Liver (tissue), 9 donors: Measurements from ENCODE around the gene ABCC2. TPM values are rescaled to one million over a fixed set of nuclear protein-coding genes. Genes with fewer than 3 reads are reported as not detected.
"Not testable (repeated sequence)": the region's sequence is repeated elsewhere in the genome, so short reads cannot be mapped to it uniquely, and the experiment has no call there.

ENCODE experiments used
- DNase-seq: peaks from one replicate; pipeline ENCODE4 v3.0.0-alpha.2; 2017; ENCODE audit warnings: low spot score
- H3K27ac ChIP-seq, 2 donors: one replicate each; pipeline ENCODE4 v1.7.0; 2013; ENCODE audit warnings: inconsistent platforms in 2 of 2, low read length in 2 of 2, control low read depth in 1 of 2, low read depth in 1 of 2, mild to moderate bottlenecking in 1 of 2
- H3K27me3 ChIP-seq, 4 donors: one replicate each; pipeline versions ENCODE4 v1.6.1 to v1.7.0; 2013; ENCODE audit warnings: low read length in 3 of 4, inconsistent platforms in 1 of 4, mild to moderate bottlenecking in 1 of 4, moderate library complexity in 1 of 4; ENCODE audit not compliant: control insufficient read depth in 4 of 4, insufficient read depth in 4 of 4
- H3K36me3 ChIP-seq, 4 donors: one replicate each; pipeline versions ENCODE4 v1.6.1 to v1.7.0; 2013; ENCODE audit warnings: low read length in 3 of 4, mild to moderate bottlenecking in 3 of 4, low read depth in 1 of 4, moderate library complexity in 1 of 4; ENCODE audit not compliant: control insufficient read depth in 4 of 4, insufficient read depth in 3 of 4
- H3K4me1 ChIP-seq, 4 donors: one replicate each; pipeline versions ENCODE4 v1.6.1 to v1.7.0; 2013; ENCODE audit warnings: low read length in 3 of 4, mild to moderate bottlenecking in 3 of 4, moderate library complexity in 1 of 4; ENCODE audit not compliant: control insufficient read depth in 4 of 4, insufficient read depth in 4 of 4
- H3K4me3 ChIP-seq, 3 donors: one replicate each; pipeline versions ENCODE4 v1.6.1 to v1.7.0; 2013; ENCODE audit warnings: low read length in 3 of 3, control low read depth in 1 of 3, low read depth in 1 of 3, mild to moderate bottlenecking in 1 of 3
- H3K9ac ChIP-seq, 2 donors: one replicate each; pipeline ENCODE4 v1.7.0; 2013; ENCODE audit warnings: low read length in 2 of 2, mild to moderate bottlenecking in 2 of 2, moderate library complexity in 2 of 2, control low read depth in 1 of 2, low read depth in 1 of 2
- H3K9me3 ChIP-seq, 4 donors: one replicate each; pipeline versions ENCODE4 v1.6.1 to v1.7.0; 2013; ENCODE audit warnings: low read length in 3 of 4; ENCODE audit not compliant: control insufficient read depth in 4 of 4
- FOXA1 ChIP-seq: IDR thresholded peaks from 2 replicates; pipeline ENCODE4 v1.6.1; 2016; ENCODE audit warnings: antibody characterized with exemption
- FOXA2 ChIP-seq: IDR thresholded peaks from 2 replicates; pipeline ENCODE4 v1.6.1; 2016; ENCODE audit warnings: antibody characterized with exemption
- GABPA ChIP-seq, 2 donors: IDR thresholded peaks in 1 of 2; conservative IDR thresholded peaks in 1 of 2; 2 replicates each; pipeline ENCODE4 v1.6.1; 2016; ENCODE audit warnings: antibody characterized with exemption in 2 of 2, mild to moderate bottlenecking in 1 of 2, moderate library complexity in 1 of 2
- HNF4A ChIP-seq, 2 donors: conservative IDR thresholded peaks; 2 replicates each; pipeline ENCODE4 v1.6.1; 2016; ENCODE audit warnings: antibody characterized with exemption in 2 of 2, mild to moderate bottlenecking in 2 of 2
- HNF4G ChIP-seq: IDR thresholded peaks from 2 replicates; pipeline ENCODE4 v1.6.1; 2016; ENCODE audit warnings: antibody characterized with exemption
- JUND ChIP-seq, 2 donors: IDR thresholded peaks; 2 replicates each; pipeline ENCODE4 v1.6.1; 2016; ENCODE audit warnings: antibody characterized with exemption in 2 of 2
- MAX ChIP-seq: IDR thresholded peaks from 2 replicates; pipeline ENCODE4 v1.6.1; 2016; ENCODE audit warnings: antibody characterized with exemption
- NR2F2 ChIP-seq: IDR thresholded peaks from 2 replicates; pipeline ENCODE4 v1.6.1; 2016; ENCODE audit warnings: antibody characterized with exemption
- RAD21 ChIP-seq, 2 donors: IDR thresholded peaks; 2 replicates each; pipeline ENCODE4 v1.6.1; 2016; ENCODE audit warnings: antibody characterized with exemption in 2 of 2, mild to moderate bottlenecking in 2 of 2
- REST ChIP-seq: IDR thresholded peaks from 2 replicates; pipeline ENCODE4 v1.6.1; 2016; ENCODE audit warnings: antibody characterized with exemption, mild to moderate bottlenecking
- RXRA ChIP-seq, 2 donors: IDR thresholded peaks; 2 replicates each; pipeline ENCODE4 v1.6.1; 2017 to 2018; ENCODE audit warnings: antibody characterized with exemption in 2 of 2, mild to moderate bottlenecking in 1 of 2
- SP1 ChIP-seq: IDR thresholded peaks from 2 replicates; pipeline ENCODE4 v1.6.1; 2018; ENCODE audit warnings: antibody characterized with exemption, mild to moderate bottlenecking
- TAF1 ChIP-seq: conservative IDR thresholded peaks from 2 replicates; pipeline ENCODE4 v1.6.1; 2016; ENCODE audit warnings: antibody characterized with exemption, mild to moderate bottlenecking
- YY1 ChIP-seq: IDR thresholded peaks from 2 replicates; pipeline ENCODE4 v1.6.1; 2016; ENCODE audit warnings: antibody characterized with exemption, mild to moderate bottlenecking
- WGBS: extraction: QIAGEN DNeasy Blood & Tissue Kit; methylation state at CpG from one replicate; pipeline ENCODE4 v1.1.7; 2013; 5-methylcytosine and 5-hydroxymethylcytosine counted together
- polyA plus RNA-seq, 2 donors: library from polyadenylated mRNA; stranded (reverse) in 1 of 2; unstranded in 1 of 2; fragments of 200-250 nt in 1 of 2; fragments of >200 nt in 1 of 2; fragmentation: Nextera tagmentation in 1 of 2; extraction: Ambion mirVana in 1 of 2; gene quantifications; one replicate each; pipeline versions ENCODE4 v1.2.1 to v1.2.3, GENCODE V29; 2013 to 2015
- total RNA-seq, 2 donors: library from RNA; depleted of rRNA; stranded (reverse); fragments of >200 nt; gene quantifications; one replicate each; pipeline ENCODE4 v1.2.3, GENCODE V29; 2014
- TF ChIP-seq, protein P1 (sequence below): IDR thresholded peaks from 2 replicates; pipeline ENCODE4 v1.6.1; 2016; ENCODE audit warnings: antibody characterized with exemption
- TF ChIP-seq, protein P2 (sequence below): IDR thresholded peaks from 2 replicates; pipeline ENCODE4 v1.6.1; 2016; ENCODE audit warnings: antibody characterized with exemption
- donor health status: healthy.
- donor health status: healthy.
- donor health status: healthy.
- donor health status: healthy.
- donor health status: healthy.

ABCC2 gene
- total and polyA plus RNA-seq, 4 donors = 45.6 to 234 (median 70.1) TPM

- no peaks in the 10 kb centered on the region for H3K4me1 ChIP-seq
- H3K9ac ChIP-seq = no peak overlapping the region
- H3K36me3 ChIP-seq = peaks cover 11 to 56% (median 51%) of the 10 kb centered on the region in 4 donors
- DNase-seq = no peak
- H3K27ac ChIP-seq = no peak overlapping the region
- TF ChIP-seq RXRA (IDR thresholded peaks at IDR 0.05) (no peak), JUND (IDR thresholded peaks at IDR 0.05) (no peak), REST (no peak), SP1 (no peak), HNF4A (conservative IDR thresholded peaks at IDR 0.05) (no peak), GABPA (IDR thresholded peaks at IDR 0.05 in 1 of 2, conservative IDR thresholded peaks at IDR 0.05 in 1 of 2) (no peak), FOXA2 (no peak), FOXA1 (no peak), NR2F2 (no peak), YY1 (no peak), MAX (no peak), RAD21 (IDR thresholded peaks at IDR 0.05) (no peak), HNF4G (no peak), TAF1 (no peak)
- TF ChIP-seq, protein P1, sequence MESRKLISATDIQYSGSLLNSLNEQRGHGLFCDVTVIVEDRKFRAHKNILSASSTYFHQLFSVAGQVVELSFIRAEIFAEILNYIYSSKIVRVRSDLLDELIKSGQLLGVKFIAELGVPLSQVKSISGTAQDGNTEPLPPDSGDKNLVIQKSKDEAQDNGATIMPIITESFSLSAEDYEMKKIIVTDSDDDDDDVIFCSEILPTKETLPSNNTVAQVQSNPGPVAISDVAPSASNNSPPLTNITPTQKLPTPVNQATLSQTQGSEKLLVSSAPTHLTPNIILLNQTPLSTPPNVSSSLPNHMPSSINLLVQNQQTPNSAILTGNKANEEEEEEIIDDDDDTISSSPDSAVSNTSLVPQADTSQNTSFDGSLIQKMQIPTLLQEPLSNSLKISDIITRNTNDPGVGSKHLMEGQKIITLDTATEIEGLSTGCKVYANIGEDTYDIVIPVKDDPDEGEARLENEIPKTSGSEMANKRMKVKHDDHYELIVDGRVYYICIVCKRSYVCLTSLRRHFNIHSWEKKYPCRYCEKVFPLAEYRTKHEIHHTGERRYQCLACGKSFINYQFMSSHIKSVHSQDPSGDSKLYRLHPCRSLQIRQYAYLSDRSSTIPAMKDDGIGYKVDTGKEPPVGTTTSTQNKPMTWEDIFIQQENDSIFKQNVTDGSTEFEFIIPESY = no peak
- TF ChIP-seq, protein P2, sequence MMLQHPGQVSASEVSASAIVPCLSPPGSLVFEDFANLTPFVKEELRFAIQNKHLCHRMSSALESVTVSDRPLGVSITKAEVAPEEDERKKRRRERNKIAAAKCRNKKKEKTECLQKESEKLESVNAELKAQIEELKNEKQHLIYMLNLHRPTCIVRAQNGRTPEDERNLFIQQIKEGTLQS = no peak
- H3K27me3 ChIP-seq = no peaks in the 10 kb centered on the region
- WGBS = 93% methylated on average over 2 of the region's 2 CpGs
- H3K4me3 ChIP-seq = no peak overlapping the region
- H3K9me3 ChIP-seq = no peaks in the 10 kb centered on the region
These were observed 54.3 kb downstream of the ABCC2 start for GRCh38 chr10:99836711-99837110.

- WGBS = 80% methylated on average over 2 of the region's 2 CpGs
- H3K27ac ChIP-seq, H3K27me3 ChIP-seq, DNase-seq, H3K9me3 ChIP-seq, H3K9ac ChIP-seq, H3K4me1 ChIP-seq, H3K4me3 ChIP-seq: not testable (repeated sequence)
- peaks cover 3 to 46% (median 32%) of the 10 kb centered on the region in 4 donors for H3K36me3 ChIP-seq
These were observed 58.4 kb downstream of the ABCC2 start for GRCh38 chr10:99840859-99841258.
